Hepatocyte (in vitro differentiated cells): Measurements from ENCODE around the gene PRIM1. TPM values are rescaled to one million over a fixed set of nuclear protein-coding genes. Genes with fewer than 3 reads are reported as not detected.
A peak's percentile ranks its signal among the peaks of the same experiment; 100 is the strongest.

Source experiments
- DNase-seq: peaks from one replicate; pipeline ENCODE4 v3.0.0-alpha.2; 2016; ENCODE audit warnings: low spot score
- H2AFZ ChIP-seq: fragments of 200-600 bp; sonication (generic); 2 replicates; pipeline ENCODE4 v1.6.0; 2016; ENCODE audit warnings: antibody characterized with exemption, mild to moderate bottlenecking
- H3K27ac ChIP-seq: fragments of 200-600 bp; sonication (generic); 2 replicates; pipeline ENCODE4 v1.5.1; 2016; ENCODE audit warnings: mild to moderate bottlenecking
- H3K27me3 ChIP-seq: fragments of 200-600 bp; sonication (generic); 2 replicates; pipeline ENCODE4 v1.6.1; 2016
- H3K36me3 ChIP-seq: fragments of 200-600 bp; sonication (generic); replicated peaks from 2 replicates; pipeline ENCODE4 v1.5.1; 2016; ENCODE audit warnings: low read depth; ENCODE audit not compliant: insufficient read depth
- H3K4me1 ChIP-seq: fragments of 200-600 bp; sonication (generic); 2 replicates; pipeline ENCODE4 v1.5.1; 2016; ENCODE audit warnings: mild to moderate bottlenecking, moderate library complexity; ENCODE audit not compliant: insufficient read depth
- H3K4me2 ChIP-seq: fragments of 200-600 bp; sonication (generic); 2 replicates; pipeline ENCODE4 v1.6.0; 2016
- H3K4me3 ChIP-seq: fragments of 200-600 bp; sonication (generic); 2 replicates; pipeline ENCODE4 v1.5.1; 2016; ENCODE audit warnings: mild to moderate bottlenecking
- H3K79me2 ChIP-seq: fragments of 200-600 bp; sonication (generic); 2 replicates; pipeline ENCODE4 v1.6.0; 2017; ENCODE audit warnings: mild to moderate bottlenecking
- H3K9me2 ChIP-seq: fragments of 200-600 bp; sonication (generic); replicated peaks from 2 replicates; pipeline ENCODE4 v1.6.0; 2017; ENCODE audit warnings: mild to moderate bottlenecking; ENCODE audit not compliant: insufficient read depth
- H3K9me3 ChIP-seq: fragments of 200-600 bp; sonication (generic); 2 replicates; pipeline ENCODE4 v1.5.1; 2016; ENCODE audit warnings: low read depth, mild to moderate bottlenecking
- H4K20me1 ChIP-seq: fragments of 200-600 bp; sonication (generic); 2 replicates; pipeline ENCODE4 v1.6.0; 2016; ENCODE audit warnings: mild to moderate bottlenecking; ENCODE audit not compliant: insufficient read depth, poor library complexity, severe bottlenecking
- CTCF ChIP-seq: fragments of 200-600 bp; sonication (generic); IDR thresholded peaks from 2 replicates; pipeline ENCODE4 v1.5.1; 2016; ENCODE audit warnings: antibody characterized with exemption, mild to moderate bottlenecking; ENCODE audit not compliant: poor library complexity
- EZH2 ChIP-seq: fragments of 200-600 bp; sonication (generic); IDR thresholded peaks from 2 replicates; pipeline ENCODE4 v1.6.1; 2016; ENCODE audit warnings: antibody characterized with exemption, mild to moderate bottlenecking, borderline replicate concordance
- EZH2phosphoT487 ChIP-seq: fragments of 200-600 bp; sonication (generic); IDR thresholded peaks from one replicate; pipeline ENCODE4 v1.6.1; 2018; ENCODE audit warnings: antibody characterized with exemption, mild to moderate bottlenecking, low read depth, moderate library complexity; ENCODE audit not compliant: unreplicated experiment, severe bottlenecking
- WGBS: methylation state at CpG from one replicate; pipeline ENCODE4 v1.1.6; 2016; ENCODE audit warnings: low lambda C conversion rate; ENCODE audit errors: missing lambda C conversion rate; 5-methylcytosine and 5-hydroxymethylcytosine counted together
- polyA plus RNA-seq: library from polyadenylated mRNA; unstranded; fragments of >200 nt; fragmentation: Nextera tagmentation; extraction: Ambion mirVana; gene quantifications from 2 replicates; pipeline ENCODE4 v1.2.1, GENCODE V29; 2016
- total RNA-seq: library from RNA; depleted of rRNA; stranded (reverse); fragments of >200 nt; gene quantifications from 2 replicates; pipeline ENCODE4 v1.2.3, GENCODE V29; 2014

Gene PRIM1
- total and polyA plus RNA-seq, 2 experiments from 2014 or later = 5.9 to 6.8 TPM

- Histone ChIP-seq H3K4me2 (no peak overlapping the region), H4K20me1 (no peaks in the 10 kb centered on the region), H3K4me1 (no peaks in the 10 kb centered on the region), H3K4me3 (no peak overlapping the region), H3K9me2 (no peaks in the 10 kb centered on the region), H3K27me3 (no peaks in the 10 kb centered on the region), H3K27ac (no peak overlapping the region), H3K36me3 (no peaks in the 10 kb centered on the region), H3K79me2 (no peaks in the 10 kb centered on the region), H2AFZ (no peak overlapping the region), H3K9me3 (no peaks in the 10 kb centered on the region)
- no peak for DNase-seq
- 86% methylated on average over 3 of the region's 3 CpGs for WGBS
- TF ChIP-seq CTCF (no peak), EZH2phosphoT487 (no peak), EZH2 (no peak)
These were observed 53.0 kb downstream of the PRIM1 start for GRCh38 chr12:56699020-56699661.

- H3K79me2 ChIP-seq = no peaks in the 10 kb centered on the region
- no peak overlapping the region for H2AFZ ChIP-seq
- 65% methylated on average over 2 of the region's 2 CpGs for WGBS
- H3K9me2 ChIP-seq = no peaks in the 10 kb centered on the region
- H3K27ac ChIP-seq = peak overlapping the region; percentile 32
- H4K20me1 ChIP-seq = no peaks in the 10 kb centered on the region
- DNase-seq = no peak
- TF ChIP-seq EZH2 (no peak), CTCF (no peak), EZH2phosphoT487 (no peak)
- H3K36me3 ChIP-seq = no peaks in the 10 kb centered on the region
- no peaks in the 10 kb centered on the region for H3K9me3 ChIP-seq
- H3K4me1 ChIP-seq = no peaks in the 10 kb centered on the region
- no peak overlapping the region for H3K4me3 ChIP-seq
- H3K4me2 ChIP-seq = no peak overlapping the region
- no peaks in the 10 kb centered on the region for H3K27me3 ChIP-seq
These were observed 56.6 kb downstream of the PRIM1 start for GRCh38 chr12:56695327-56696101.

- WGBS = 92% methylated on average over 5 of the region's 5 CpGs
- no peaks in the 10 kb centered on the region for H3K36me3 ChIP-seq
- H3K27me3 ChIP-seq = no peaks in the 10 kb centered on the region
- H4K20me1 ChIP-seq = no peaks in the 10 kb centered on the region
- H3K9me3 ChIP-seq = no peaks in the 10 kb centered on the region
- no peak for DNase-seq
- H3K4me3 ChIP-seq = no peak overlapping the region
- no peak overlapping the region for H2AFZ ChIP-seq
- no peak overlapping the region for H3K4me2 ChIP-seq
- TF ChIP-seq EZH2 (no peak), CTCF (no peak)
- no peaks in the 10 kb centered on the region for H3K9me2 ChIP-seq
- no peaks in the 10 kb centered on the region for H3K4me1 ChIP-seq
- H3K27ac ChIP-seq = no peak overlapping the region
- H3K79me2 ChIP-seq = no peaks in the 10 kb centered on the region
These were observed 58.0 kb downstream of the PRIM1 start for GRCh38 chr12:56694161-56694560.
